ENCODE data around the gene KCNMB4.

GRCh38 chr12:70467476-70467875 is 101.4 kb downstream of the KCNMB4 start:
- TF ChIP-seq CTCF (IDR thresholded peaks at IDR 0.05) (no peak), POLR2A (IDR thresholded peaks at IDR 0.05) (no peak)
